HCT116 (cell line): ENCODE results near the gene CELF4. TPM values are rescaled to one million over a fixed set of nuclear protein-coding genes. Genes with fewer than 3 reads are reported as not detected.

ENCODE experiments used
- ATAC-seq: fragments of 200-7000 bp; cut with Tn5 transposase; 2 replicates; pipeline ENCODE4 v1.9.1; 2020; ENCODE audit warnings: mild to moderate bottlenecking, moderate library complexity
- BruUV-seq: library from RNA; stranded (reverse); fragments of 400-500 nt; replicated peaks from 2 replicates; lab custom pipeline; 2021; lab: Mats Ljungman, UMichigan
- CTCF ChIA-PET: fragments of 300-600 bp; sonication (Branson Sonifier 250); formaldehyde crosslinking; loops from one replicate; lab custom pipeline; 2021; ENCODE audit warnings: antibody characterized with exemption; lab: Charles Lee
- POLR2A ChIA-PET: fragments of 300-600, 350-600 bp; sonication (Branson Sonifier 250); formaldehyde crosslinking; loops from one replicate; lab custom pipeline; 2021; ENCODE audit warnings: antibody characterized with exemption; lab: Charles Lee
- RAD21 ChIA-PET, 2 experiments: fragments of 300-600 bp; sonication (Branson Sonifier 250); formaldehyde crosslinking; loops; one replicate each; lab custom pipeline; 2023; ENCODE audit warnings: low total read pairs in 2 of 2; ENCODE audit not compliant: uncharacterized antibody in 2 of 2, unreplicated experiment in 2 of 2, low non-redundant PET in 1 of 2; lab: Charles Lee
- DNase-seq: peaks from one replicate; pipeline ENCODE4 v3.0.0-alpha.2; 2010; ENCODE audit warnings: low read depth, low spot score
- H2AFZ ChIP-seq: fragments of 200-600 bp; shearing (Covaris generic), sonication (generic); 2 replicates; pipeline ENCODE4 v1.6.1; 2017; ENCODE audit warnings: low read depth, mixed run types, mixed read lengths, antibody characterized with exemption, low read length; ENCODE audit not compliant: poor library complexity, severe bottlenecking
- H3K27ac ChIP-seq: 2 replicates; pipeline ENCODE4 v1.5.1; 2012; ENCODE audit warnings: low read depth, low read length
- H3K27me3 ChIP-seq: fragments of 200-600 bp; sonication (generic); 2 replicates; pipeline ENCODE4 v1.6.1; 2016; ENCODE audit warnings: mixed run types, low read length, mixed read lengths; ENCODE audit not compliant: insufficient read depth
- H3K36me3 ChIP-seq, 2 experiments: fragments of 200-500 bp in 1 of 2; fragments of 200-600 bp in 1 of 2; sonication (Bioruptor generic) in 1 of 2; sonication (generic) in 1 of 2; 2 replicates each; pipeline versions ENCODE4 v1.5.1 to v1.6.1; 2014 to 2016; ENCODE audit warnings: low read length in 2 of 2, inconsistent platforms in 1 of 2, mixed read lengths in 1 of 2, mixed run types in 1 of 2; ENCODE audit not compliant: insufficient read depth in 2 of 2, control insufficient read depth in 1 of 2
- H3K4me1 ChIP-seq, 2 experiments: fragments of 200-600 bp in 1 of 2; sonication (generic) in 1 of 2; 2 replicates each; pipeline versions ENCODE4 v1.5.1 to v1.6.1; 2012 to 2017; ENCODE audit warnings: low read length in 2 of 2, inconsistent platforms in 1 of 2, mild to moderate bottlenecking in 1 of 2, mixed read lengths in 1 of 2, mixed run types in 1 of 2, moderate library complexity in 1 of 2; ENCODE audit not compliant: insufficient read depth in 2 of 2, control insufficient read depth in 1 of 2
- H3K4me2 ChIP-seq: fragments of 200-600 bp; sonication (generic); 2 replicates; pipeline ENCODE4 v1.6.1; 2017; ENCODE audit warnings: mixed run types, low read length, mixed read lengths
- H3K4me3 ChIP-seq, 2 experiments: fragments of 200-600 bp in 1 of 2; sonication (generic) in 1 of 2; replicated peaks in 1 of 2; 2 replicates each; pipeline ENCODE4 v1.5.1; 2011 to 2016; ENCODE audit warnings: low read length in 2 of 2, control low read depth in 1 of 2, low read depth in 1 of 2, mild to moderate bottlenecking in 1 of 2, mixed read lengths in 1 of 2, mixed run types in 1 of 2
- H3K79me2 ChIP-seq: fragments of 200-600 bp; sonication (generic); 2 replicates; pipeline ENCODE4 v1.6.1; 2017; ENCODE audit warnings: mild to moderate bottlenecking, mixed run types, low read length, moderate library complexity, mixed read lengths; ENCODE audit not compliant: insufficient read depth
- H3K9ac ChIP-seq: fragments of 200-600 bp; sonication (generic); 2 replicates; pipeline ENCODE4 v1.6.1; 2016; ENCODE audit warnings: low read length, mixed read lengths
- H3K9me2 ChIP-seq: fragments of 200-600 bp; sonication (generic), shearing (Covaris generic); 2 replicates; pipeline ENCODE4 v1.6.1; 2017; ENCODE audit warnings: mixed run types, mild to moderate bottlenecking, moderate library complexity; ENCODE audit not compliant: insufficient read depth
- H3K9me3 ChIP-seq, 2 experiments: fragments of 200-500 bp in 1 of 2; fragments of 200-600 bp in 1 of 2; sonication (Bioruptor generic) in 1 of 2; sonication (generic) in 1 of 2; 2 replicates each; pipeline ENCODE4 v1.6.1; 2014 to 2017; ENCODE audit warnings: low read length in 2 of 2, mixed read lengths in 2 of 2, inconsistent platforms in 1 of 2, low read depth in 1 of 2, mild to moderate bottlenecking in 1 of 2, mixed run types in 1 of 2, moderate library complexity in 1 of 2; ENCODE audit not compliant: control insufficient read depth in 1 of 2, insufficient read depth in 1 of 2
- H4K20me1 ChIP-seq: fragments of 200-600 bp; sonication (generic), shearing (Covaris generic); 2 replicates; pipeline ENCODE4 v1.6.1; 2017; ENCODE audit warnings: mixed run types, mild to moderate bottlenecking, moderate library complexity; ENCODE audit not compliant: insufficient read depth
- CBX3 ChIP-seq: IDR thresholded peaks from 2 replicates; pipeline ENCODE4 v1.6.1; 2012; ENCODE audit warnings: low read depth
- CTCF ChIP-seq, 3 experiments: fragments of 200-600 bp in 1 of 3; sonication (generic) in 1 of 3; IDR thresholded peaks in 2 of 3; conservative IDR thresholded peaks in 1 of 3; 2 replicates each; pipeline ENCODE4 v1.5.1; 2012 to 2017; ENCODE audit warnings: low read depth in 2 of 3, low read length in 2 of 3, antibody characterized with exemption in 1 of 3, borderline replicate concordance in 1 of 3, control low read depth in 1 of 3, mild to moderate bottlenecking in 1 of 3, mixed read lengths in 1 of 3, mixed run types in 1 of 3, moderate library complexity in 1 of 3; ENCODE audit not compliant: insufficient read depth in 1 of 3
- EGR1 ChIP-seq: IDR thresholded peaks from 2 replicates; pipeline ENCODE4 v1.6.1; 2012; ENCODE audit warnings: low read depth
- ELF1 ChIP-seq: IDR thresholded peaks from 2 replicates; pipeline ENCODE4 v1.6.1; 2012; ENCODE audit warnings: low read depth, borderline replicate concordance
- EZH2 ChIP-seq: fragments of 200-600 bp; sonication (generic); IDR thresholded peaks from 2 replicates; pipeline ENCODE4 v1.6.1; 2017; ENCODE audit warnings: antibody characterized with exemption, mixed run types
- JUND ChIP-seq: IDR thresholded peaks from 2 replicates; pipeline ENCODE4 v1.6.1; 2012
- POLR2A ChIP-seq: IDR thresholded peaks from 2 replicates; pipeline ENCODE4 v1.7.0; 2011; ENCODE audit warnings: borderline replicate concordance; ENCODE audit not compliant: insufficient read depth, insufficient read length; ENCODE audit errors: extremely low read depth
- POLR2AphosphoS5 ChIP-seq: IDR thresholded peaks from 2 replicates; pipeline ENCODE4 v1.6.1; 2011; ENCODE audit warnings: mild to moderate bottlenecking, low read depth, low read length, moderate library complexity
- RAD21 ChIP-seq: IDR thresholded peaks from 2 replicates; pipeline ENCODE4 v1.6.1; 2012; ENCODE audit warnings: low read depth, mild to moderate bottlenecking
- SIN3A ChIP-seq: IDR thresholded peaks from 2 replicates; pipeline ENCODE4 v1.6.1; 2012; ENCODE audit warnings: low read depth
- SP1 ChIP-seq: IDR thresholded peaks from 2 replicates; pipeline ENCODE4 v1.6.1; 2012; ENCODE audit warnings: low read depth
- SRF ChIP-seq: IDR thresholded peaks from 2 replicates; pipeline ENCODE4 v1.6.1; 2012; ENCODE audit warnings: low read depth
- TCF7L2 ChIP-seq: IDR thresholded peaks from 2 replicates; pipeline ENCODE4 v1.7.0; 2011; ENCODE audit warnings: borderline replicate concordance, inconsistent platforms; ENCODE audit not compliant: insufficient read depth, insufficient read length; ENCODE audit errors: extremely low read depth
- ZFX ChIP-seq: fragments of 450-650 bp; IDR thresholded peaks from 2 replicates; pipeline ENCODE4 v1.6.1; 2017
- ZNF274 ChIP-seq: fragments of 200-500 bp; sonication (Bioruptor generic); IDR thresholded peaks from 2 replicates; pipeline ENCODE4 v1.6.1; 2014; ENCODE audit warnings: mild to moderate bottlenecking, low read depth, low read length, inconsistent platforms
- intact Hi-C: fragments of 100-400 bp; cut with micrococcal nuclease; formaldehyde crosslinking; loops from 2 replicates; pipeline ENCODE4 v1.10.0; 2022
- total RNA-seq: library from RNA; stranded (reverse); gene quantifications from one replicate; pipeline ENCODE4 v1.2.1, GENCODE V29; 2021; ENCODE audit not compliant: unreplicated experiment
- TF ChIP-seq, protein P1 (sequence below): IDR thresholded peaks from 2 replicates; pipeline ENCODE4 v1.6.1; 2012

The CELF4 gene
- total RNA-seq, 1 experiment from 2014 or later, result not detected

GRCh38 chr18:37390687-37391086 is 174.9 kb downstream of the CELF4 start:
- ChIA-PET CTCF (no interaction called here), RAD21 (no interaction called here), POLR2A (no interaction called here)
- DNase-seq (no peak), ATAC-seq (no peak)
- Histone ChIP-seq H3K79me2 (no peaks in the 10 kb centered on the region), H3K9me3 (no peaks in the 10 kb centered on the region), H3K4me2 (no peak overlapping the region), H3K9ac (no peak overlapping the region), H3K4me1 (peaks cover 11 to 14% of the 10 kb centered on the region in 2 experiments; a peak in 3 of 4 replicates), H4K20me1 (no peaks in the 10 kb centered on the region), H3K9me2 (no peaks in the 10 kb centered on the region), H3K27me3 (peaks cover 19% of the 10 kb centered on the region), H3K27ac (no peak overlapping the region), H3K36me3 (no peaks in the 10 kb centered on the region), H3K4me3 (no peak overlapping the region), H2AFZ (no peak overlapping the region)
- intact Hi-C loops, result no loop called here
- BruUV-seq, result no TSS peak
- no peak for TF ChIP-seq CBX3
- TF ChIP-seq SIN3A, result no peak
- TF ChIP-seq ZNF274, result no peak
- TF ChIP-seq POLR2A, result no peak
- TF ChIP-seq, protein P1, sequence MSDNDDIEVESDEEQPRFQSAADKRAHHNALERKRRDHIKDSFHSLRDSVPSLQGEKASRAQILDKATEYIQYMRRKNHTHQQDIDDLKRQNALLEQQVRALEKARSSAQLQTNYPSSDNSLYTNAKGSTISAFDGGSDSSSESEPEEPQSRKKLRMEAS, result no peak
- no peak for TF ChIP-seq ZFX
- TF ChIP-seq SRF, result no peak
- no peak for TF ChIP-seq EZH2
- TF ChIP-seq ELF1, result no peak

DNA sequence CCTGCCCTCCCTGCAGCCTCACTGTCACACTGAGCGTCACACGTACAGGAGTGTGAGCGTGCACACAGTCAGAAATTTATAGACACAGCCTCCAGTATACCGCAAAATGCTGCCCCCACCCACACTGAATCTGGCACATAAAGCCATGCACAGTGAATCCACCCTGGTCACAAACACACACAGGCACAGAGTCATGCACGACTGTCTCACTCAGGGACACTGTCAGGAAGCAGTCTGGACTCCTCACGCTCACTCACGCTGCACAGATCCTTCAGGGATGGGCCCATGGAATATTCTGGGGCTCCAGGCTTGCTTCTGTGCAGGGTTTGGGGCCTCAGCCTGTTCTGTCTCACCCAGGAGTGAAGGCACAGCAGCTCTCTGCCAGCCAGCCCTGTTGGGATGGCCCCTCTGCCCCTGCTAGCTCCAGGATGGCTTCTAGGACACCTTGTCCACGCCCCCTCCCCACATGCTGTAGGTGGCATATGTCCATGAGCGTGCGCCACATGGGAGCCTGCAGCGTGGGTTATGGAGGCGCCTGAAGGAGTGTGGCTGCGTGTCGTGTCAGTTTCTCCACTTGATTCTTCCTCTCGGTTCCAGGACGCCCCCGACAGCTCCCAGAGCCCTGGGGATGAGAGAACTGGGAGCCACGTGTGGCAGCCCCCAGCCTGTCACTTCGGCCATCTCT is 175.8 kb downstream of the CELF4 start:
- Histone ChIP-seq H3K4me1 (peaks cover 11 to 14% of the 10 kb centered on the region in 2 experiments; a peak in 3 of 4 replicates), H3K27me3 (peaks cover 19% of the 10 kb centered on the region), H3K27ac (no peak overlapping the region), H3K4me2 (no peak overlapping the region), H3K9ac (no peak overlapping the region), H3K9me3 (no peaks in the 10 kb centered on the region), H3K36me3 (no peaks in the 10 kb centered on the region), H3K79me2 (no peaks in the 10 kb centered on the region), H3K4me3 (no peak overlapping the region), H3K9me2 (no peaks in the 10 kb centered on the region), H2AFZ (no peak overlapping the region), H4K20me1 (no peaks in the 10 kb centered on the region)
- ATAC-seq (no peak), DNase-seq (no peak)
- intact Hi-C loops, result no loop called here
- ChIA-PET RAD21 (no interaction called here), POLR2A (no interaction called here), CTCF (no interaction called here)
- no TSS peak for BruUV-seq
- TF ChIP-seq SP1 (no peak), ELF1 (no peak), CBX3 (no peak), RAD21 (no peak), SIN3A (no peak), JUND (no peak), POLR2AphosphoS5 (no peak), TCF7L2 (no peak), POLR2A (no peak), SRF (no peak), EGR1 (no peak), CTCF (IDR thresholded peaks at IDR 0.05 in 2 of 3, conservative IDR thresholded peaks at IDR 0.05 in 1 of 3; ENCODE audit: borderline replicate concordance in 1 of 3, insufficient read depth in 1 of 3, low read depth in 2 of 3, low read length in 2 of 3) (no peak)
